Stomach (tissue), 9 donors: Measurements from ENCODE around the gene LSMEM2. TPM values are rescaled to one million over a fixed set of nuclear protein-coding genes. Genes with fewer than 3 reads are reported as not detected.

ENCODE experiments used
- DNase-seq, 2 donors: peaks; one replicate each; pipeline versions ENCODE4 v3.0.0 to v3.0.0-alpha.2; 2013 to 2019
- H3K27ac ChIP-seq, 5 donors: fragments of 200-600 bp in 4 of 5; sonication (generic) in 4 of 5; one replicate each; pipeline ENCODE4 v1.5.1; 2013 to 2019; ENCODE audit warnings: mild to moderate bottlenecking in 1 of 5, moderate library complexity in 1 of 5
- H3K27me3 ChIP-seq, 3 donors: fragments of 200-600 bp; sonication (generic); one replicate each; pipeline ENCODE4 v1.5.1; 2017 to 2019; ENCODE audit warnings: mixed run types in 1 of 3
- H3K36me3 ChIP-seq, 4 donors: fragments of 200-600 bp; sonication (generic); 1 replicate in 3 of 4; 2 replicates in 1 of 4; pipeline ENCODE4 v1.5.1; 2016 to 2019
- H3K4me1 ChIP-seq, 4 donors: fragments of 200-600 bp; sonication (generic); one replicate each; pipeline ENCODE4 v1.5.1; 2016 to 2019
- H3K4me3 ChIP-seq, 4 donors: fragments of 200-600 bp; sonication (generic) in 3 of 4; one replicate each; pipeline ENCODE4 v1.5.1; 2016 to 2019; ENCODE audit warnings: mild to moderate bottlenecking in 1 of 4
- H3K9me3 ChIP-seq, 4 donors: fragments of 200-600 bp; sonication (generic); one replicate each; pipeline ENCODE4 v1.5.1; 2016 to 2019
- EP300 ChIP-seq: sonication (generic); formaldehyde crosslinking; IDR thresholded peaks from one replicate; pipeline ENCODE4 v1.6.1; 2017; ENCODE audit warnings: antibody characterized with exemption
- POLR2A ChIP-seq, 4 donors: fragments of 450-650 bp; IDR thresholded peaks; one replicate each; pipeline ENCODE4 v1.6.1; 2016; ENCODE audit warnings: antibody characterized with exemption in 4 of 4, control low read depth in 2 of 4, mild to moderate bottlenecking in 1 of 4, moderate library complexity in 1 of 4
- POLR2AphosphoS5 ChIP-seq, 3 donors: sonication (generic); formaldehyde crosslinking; IDR thresholded peaks; one replicate each; pipeline ENCODE4 v1.6.1; 2016; ENCODE audit warnings: antibody characterized with exemption in 3 of 3
- WGBS, 5 donors: extraction: QIAGEN DNeasy Blood & Tissue Kit in 3 of 5; methylation state at CpG; one replicate each; pipeline versions ENCODE4 v1.1.5 to v1.1.7; 2013 to 2018; 5-methylcytosine and 5-hydroxymethylcytosine counted together
- intact Hi-C: fragments of 100-400 bp; cut with DNase I; formaldehyde crosslinking; loops from one replicate; pipeline ENCODE4 v1.15.1; 2023; ENCODE audit warnings: low total_unique reads
- polyA plus RNA-seq, 3 donors: library from polyadenylated mRNA; stranded (reverse); fragments of 200-250 nt; gene quantifications; one replicate each; pipeline ENCODE4 v1.2.3, GENCODE V29; 2013
- total RNA-seq, 5 donors: library from RNA; depleted of rRNA; stranded (reverse); fragments of >200 nt; gene quantifications; one replicate each; pipeline versions ENCODE4 v1.1.0 to v1.2.3, GENCODE V29; 2014 to 2016
- TF ChIP-seq, protein P1 (sequence below), 7 experiments: fragments of 450-650 bp in 4 of 7; fragments of 200-600 bp in 3 of 7; sonication (generic) in 3 of 7; IDR thresholded peaks; one replicate each; pipeline ENCODE4 v1.5.1; 2016 to 2019; ENCODE audit warnings: antibody characterized with exemption in 7 of 7, control low read depth in 2 of 7, mild to moderate bottlenecking in 1 of 7
- donor health status: healthy with polysubstance abuse.
- donor health status: Bipolar disorder and iron deficiency.
- donor health status: healthy.

The LSMEM2 gene
- total and polyA plus RNA-seq, 8 donors = 0.31 to 0.58 TPM; not detected in 6

DNA sequence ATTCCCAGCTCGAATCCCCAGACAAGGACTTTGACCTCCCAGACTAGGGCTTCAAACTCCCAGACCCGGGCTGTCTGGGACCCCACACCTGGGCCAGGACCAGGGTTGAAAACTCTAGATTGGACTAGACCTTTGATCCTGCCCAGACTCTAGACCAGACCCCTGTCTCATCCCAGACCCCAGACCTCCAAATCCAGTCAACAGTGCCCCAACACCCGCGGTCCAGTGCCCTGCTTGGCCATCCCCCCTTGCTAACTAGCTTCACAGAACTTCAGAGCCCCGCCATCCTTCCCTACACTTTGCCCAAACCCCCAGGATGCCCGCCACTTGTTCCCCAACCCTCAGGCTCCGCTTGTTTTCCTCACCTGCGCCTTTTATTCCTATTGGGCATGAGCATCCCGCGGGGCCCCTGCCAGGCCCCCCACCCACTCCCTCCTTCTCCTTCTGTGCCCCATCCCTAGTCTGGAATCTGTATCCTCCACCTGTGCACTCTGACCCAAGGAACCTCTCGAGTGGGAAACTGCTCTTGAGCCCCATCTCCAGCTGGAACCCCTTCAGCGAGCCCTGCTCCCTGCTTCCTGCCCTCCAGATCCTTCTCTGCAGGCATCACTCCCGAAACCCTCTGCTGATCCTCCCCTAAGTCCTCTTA, 42.3 kb upstream of the LSMEM2 start:
- whole genome bisulfite sequencing, 5 donors = 2 to 4% (median 4%) methylated on average over 13 of the region's 13 CpGs
- peaks cover 53 to 69% (median 62%) of the 10 kb centered on the region in 4 donors for H3K4me1 ChIP-seq

DNA sequence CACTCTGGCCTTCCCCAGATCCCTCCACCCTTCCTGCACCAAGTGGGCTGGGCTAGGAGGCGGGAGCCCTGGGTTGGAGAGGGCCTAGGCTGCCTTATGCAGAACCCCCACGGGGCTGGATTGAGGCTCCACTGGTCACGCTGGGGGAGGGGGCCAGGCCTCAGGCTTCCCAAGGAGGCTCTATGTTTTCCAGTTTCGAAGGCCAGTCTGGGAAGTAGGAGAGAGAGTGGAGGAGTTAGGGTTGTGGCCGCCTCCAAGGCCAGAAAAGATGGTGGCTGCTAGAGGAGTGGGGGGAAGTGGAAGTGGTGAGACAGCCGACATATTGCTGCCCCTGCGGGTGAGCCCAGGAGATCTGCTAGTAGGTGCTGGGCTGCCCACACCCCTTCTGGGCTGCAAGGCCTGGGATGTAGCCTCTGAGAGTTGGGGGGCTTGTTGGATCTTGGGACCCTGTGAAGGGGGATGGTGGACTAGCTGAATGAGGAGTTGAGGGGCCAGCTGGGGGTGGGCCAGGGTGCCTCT, 41.7 kb upstream of the LSMEM2 start:
- Histone ChIP-seq H3K4me3 (peak overlapping the region; percentile 64 to 91 (median 86)), H3K4me1 (peaks cover 59 to 75% (median 68%) of the 10 kb centered on the region in 4 donors), H3K36me3 (peaks cover 0 to 7% (median 3%) of the 10 kb centered on the region in 4 donors), H3K9me3 (no peaks in the 10 kb centered on the region), H3K27ac (peak overlapping the region; percentile 78 to 97 (median 91)), H3K27me3 (no peaks in the 10 kb centered on the region)
- WGBS, 5 donors = 9 to 20% (median 14%) methylated on average over 6 to 7 of the region's 7 CpGs
- DNase-seq = peak in 1 of 2 donors; percentile 73
- intact Hi-C loops = no loop called here
- TF ChIP-seq, protein P1, sequence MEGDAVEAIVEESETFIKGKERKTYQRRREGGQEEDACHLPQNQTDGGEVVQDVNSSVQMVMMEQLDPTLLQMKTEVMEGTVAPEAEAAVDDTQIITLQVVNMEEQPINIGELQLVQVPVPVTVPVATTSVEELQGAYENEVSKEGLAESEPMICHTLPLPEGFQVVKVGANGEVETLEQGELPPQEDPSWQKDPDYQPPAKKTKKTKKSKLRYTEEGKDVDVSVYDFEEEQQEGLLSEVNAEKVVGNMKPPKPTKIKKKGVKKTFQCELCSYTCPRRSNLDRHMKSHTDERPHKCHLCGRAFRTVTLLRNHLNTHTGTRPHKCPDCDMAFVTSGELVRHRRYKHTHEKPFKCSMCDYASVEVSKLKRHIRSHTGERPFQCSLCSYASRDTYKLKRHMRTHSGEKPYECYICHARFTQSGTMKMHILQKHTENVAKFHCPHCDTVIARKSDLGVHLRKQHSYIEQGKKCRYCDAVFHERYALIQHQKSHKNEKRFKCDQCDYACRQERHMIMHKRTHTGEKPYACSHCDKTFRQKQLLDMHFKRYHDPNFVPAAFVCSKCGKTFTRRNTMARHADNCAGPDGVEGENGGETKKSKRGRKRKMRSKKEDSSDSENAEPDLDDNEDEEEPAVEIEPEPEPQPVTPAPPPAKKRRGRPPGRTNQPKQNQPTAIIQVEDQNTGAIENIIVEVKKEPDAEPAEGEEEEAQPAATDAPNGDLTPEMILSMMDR (IDR thresholded peaks at IDR 0.05) = no peak
- TF ChIP-seq EP300 (no peak), POLR2A (IDR thresholded peaks at IDR 0.05) (no peak), POLR2AphosphoS5 (IDR thresholded peaks at IDR 0.05) (no peak)

More for the DNA sequence above, 42.3 kb upstream of the LSMEM2 start:
- DNase-seq = no peak
- Histone ChIP-seq H3K36me3 (peaks cover 0 to 7% (median 3%) of the 10 kb centered on the region in 4 donors), H3K9me3 (no peaks in the 10 kb centered on the region), H3K4me3 (peak overlapping the region; percentile 64 to 91 (median 86)), H3K27me3 (no peaks in the 10 kb centered on the region), H3K27ac (peak overlapping the region; percentile 90 to 97 (median 94))
- intact Hi-C loops = no loop called here
- TF ChIP-seq POLR2A (IDR thresholded peaks at IDR 0.05) (no peak), EP300 (no peak), POLR2AphosphoS5 (IDR thresholded peaks at IDR 0.05) (no peak)
- TF ChIP-seq, protein P1 (IDR thresholded peaks at IDR 0.05) = no peak

DNA sequence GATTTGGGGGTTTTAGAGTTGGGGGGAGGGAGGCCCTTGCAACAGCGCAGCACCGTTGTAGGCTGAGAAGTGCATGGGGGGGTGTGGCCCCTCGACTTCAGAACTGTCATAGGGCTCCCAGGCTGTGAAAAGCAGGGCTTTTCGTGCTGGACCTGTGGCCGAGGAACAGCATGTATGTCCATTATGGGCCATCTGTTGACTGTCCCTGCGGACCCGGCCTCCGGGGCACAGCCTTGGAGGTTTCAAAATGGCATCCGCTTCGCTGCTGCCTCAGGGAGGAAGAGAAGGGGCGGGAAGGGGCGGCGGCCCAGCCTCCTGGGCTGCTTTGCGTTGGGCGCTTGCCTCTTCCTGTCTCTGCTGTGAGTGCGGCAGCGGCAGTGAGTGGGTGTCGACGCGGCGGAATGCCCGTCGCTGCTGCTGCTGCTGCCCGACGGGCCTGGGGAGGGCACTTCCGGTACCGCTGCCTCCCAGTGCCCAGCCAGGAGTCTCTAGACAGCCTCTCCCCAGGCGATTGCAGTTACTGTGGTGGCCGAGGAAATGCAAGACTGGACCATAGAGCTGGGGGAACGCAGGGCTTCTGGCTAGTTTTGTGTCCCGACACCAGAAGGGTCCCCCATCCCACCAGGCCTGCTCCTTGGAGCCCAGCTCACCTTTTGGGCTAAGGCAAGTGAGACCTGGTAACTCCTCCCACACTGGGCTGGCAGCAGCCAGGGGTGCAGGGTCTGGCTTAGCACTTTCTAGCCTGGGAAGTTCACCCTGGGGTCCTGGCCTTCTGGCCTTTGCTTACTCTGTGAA, 40.9 kb upstream of the LSMEM2 start:
- intact Hi-C loops = no loop called here
- peak; percentile 77 to 95 for DNase-seq
- H3K27ac ChIP-seq = peak overlapping the region; percentile 78 to 97 (median 91)
- H3K4me3 ChIP-seq = peak overlapping the region; percentile 64 to 91 (median 86)
- 2 to 4% (median 3%) methylated on average over 23 to 31 of the region's 31 CpGs for WGBS, 5 donors
- H3K36me3 ChIP-seq = peaks cover 0 to 7% (median 3%) of the 10 kb centered on the region in 4 donors
- H3K27me3 ChIP-seq = no peaks in the 10 kb centered on the region
- H3K4me1 ChIP-seq = peaks cover 67 to 82% (median 76%) of the 10 kb centered on the region in 4 donors
- H3K9me3 ChIP-seq = no peaks in the 10 kb centered on the region
- no peak for TF ChIP-seq EP300
- peak; percentile 59 to 77 (median 76) for TF ChIP-seq POLR2AphosphoS5 (IDR thresholded peaks at IDR 0.05)
- TF ChIP-seq POLR2A (IDR thresholded peaks at IDR 0.05) = no peak
- TF ChIP-seq, protein P1 (IDR thresholded peaks at IDR 0.05) = no peak

DNA sequence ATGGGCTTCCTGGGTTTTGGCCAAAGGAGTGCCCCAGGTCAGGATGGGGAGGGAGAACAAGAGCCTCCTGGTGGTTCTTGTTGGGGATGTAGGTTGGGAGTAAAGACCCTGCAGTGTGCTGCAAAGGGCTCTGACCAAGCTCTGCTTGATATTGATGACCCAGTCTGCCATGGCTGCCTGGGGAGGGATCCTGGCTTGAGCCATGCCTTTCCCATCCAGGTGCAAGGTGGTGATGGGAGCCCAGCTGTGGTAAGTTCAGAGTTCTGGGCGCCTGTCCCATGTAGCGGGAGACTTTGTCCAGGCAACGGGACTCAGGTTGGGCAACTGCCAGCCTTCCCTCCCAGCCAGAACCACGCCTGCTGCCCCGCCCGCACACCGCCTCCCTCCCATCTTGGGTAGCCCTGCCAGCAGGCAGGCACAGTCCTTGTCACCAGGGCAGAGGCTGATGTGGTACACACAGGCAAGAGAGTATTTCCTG, 40.3 kb upstream of the LSMEM2 start:
- no peaks in the 10 kb centered on the region for H3K27me3 ChIP-seq
- H3K36me3 ChIP-seq = peaks cover 0 to 7% (median 3%) of the 10 kb centered on the region in 4 donors
- peak; percentile 83 to 95 for DNase-seq
- WGBS, 5 donors = 0 to 15% (median 11%) methylated on average over 1 to 7 of the region's 7 CpGs
- intact Hi-C loops = no loop called here
- H3K4me1 ChIP-seq = peaks cover 73 to 89% (median 82%) of the 10 kb centered on the region in 4 donors
- H3K9me3 ChIP-seq = no peaks in the 10 kb centered on the region
- TF ChIP-seq, protein P1 (IDR thresholded peaks at IDR 0.05) = no peak
- peak in 2 of 3 donors; percentile 36 to 50 for TF ChIP-seq POLR2AphosphoS5 (IDR thresholded peaks at IDR 0.05)
- peak overlapping the region; percentile 64 to 91 (median 86) for H3K4me3 ChIP-seq
- H3K27ac ChIP-seq = peak overlapping the region; percentile 78 to 97 (median 91)
